ENCODE results near the gene FGD6.
"Not testable (repeated sequence)": the region's sequence is repeated elsewhere in the genome, so short reads cannot be mapped to it uniquely, and the experiment has no call there.

The FGD6 gene

GRCh38 chr12:95241761-95242506 is 24.7 kb upstream of the FGD6 start:
- Mint-ChIP-seq H3K9me3 (no peaks in the 10 kb centered on the region), H3K4me1 (ENCODE audit: low read depth) (peaks cover 17% of the 10 kb centered on the region), H3K27me3 (ENCODE audit: low read depth) (no peaks in the 10 kb centered on the region), H3K27ac (no peak overlapping the region), H3K4me3 (no peak overlapping the region), H3K36me3 (ENCODE audit: low read depth) (peaks cover 2% of the 10 kb centered on the region)
- no peak for DNase-seq (ENCODE audit: low spot score)

DNA sequence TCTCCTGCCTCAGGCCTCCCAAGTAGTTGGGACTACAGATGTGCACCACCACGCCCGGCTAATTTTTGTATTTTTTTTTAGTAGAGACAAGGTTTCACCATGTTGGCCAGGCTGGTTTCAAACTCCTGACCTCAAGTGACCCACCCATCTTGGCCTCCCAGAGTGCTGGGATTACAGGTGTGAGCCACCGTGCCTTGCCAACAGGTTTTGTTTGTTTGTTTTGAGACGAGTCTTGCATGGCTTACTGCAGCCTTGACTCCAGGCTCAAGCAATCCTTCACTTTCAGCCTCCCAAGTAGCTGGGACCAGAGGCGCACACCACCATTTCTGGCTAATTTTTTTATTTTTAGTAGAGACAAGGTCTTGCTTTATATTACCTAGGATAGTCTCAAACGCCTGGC is 23.9 kb upstream of the FGD6 start:
- DNase-seq (ENCODE audit: low spot score); H3K36me3 Mint-ChIP-seq (ENCODE audit: low read depth); H3K27ac Mint-ChIP-seq; H3K4me3 Mint-ChIP-seq; H3K9me3 Mint-ChIP-seq; H3K27me3 Mint-ChIP-seq (ENCODE audit: low read depth): not testable (repeated sequence)
- peaks cover 15% of the 10 kb centered on the region for H3K4me1 Mint-ChIP-seq (ENCODE audit: low read depth)

GRCh38 chr12:95240556-95240955 is 23.3 kb upstream of the FGD6 start:
- no peak for DNase-seq (ENCODE audit: low spot score)
- Mint-ChIP-seq H3K27ac (no peak overlapping the region), H3K9me3 (no peaks in the 10 kb centered on the region), H3K36me3 (ENCODE audit: low read depth) (peaks cover 5% of the 10 kb centered on the region), H3K27me3 (ENCODE audit: low read depth) (no peaks in the 10 kb centered on the region), H3K4me3 (no peak overlapping the region), H3K4me1 (ENCODE audit: low read depth) (peaks cover 14% of the 10 kb centered on the region)

DNA sequence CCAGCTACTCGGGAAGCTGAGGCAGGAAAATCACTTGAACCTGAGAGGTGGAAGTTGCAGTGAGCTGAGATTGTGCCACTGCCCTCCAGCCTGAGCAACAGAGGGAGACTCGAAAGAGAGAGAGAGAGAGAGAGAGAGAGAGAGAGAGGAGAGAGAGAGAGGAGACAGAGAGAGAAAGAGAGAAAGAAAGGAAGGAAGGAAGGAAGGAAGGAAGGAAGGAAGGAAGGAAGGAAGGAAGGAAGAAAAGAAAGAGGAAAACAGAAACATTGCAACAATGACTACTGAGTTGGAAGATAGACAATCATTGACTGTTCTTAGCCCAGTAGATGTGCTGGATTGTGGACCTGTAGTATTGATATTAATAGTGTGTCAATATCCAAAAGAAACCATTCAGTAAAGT is 22.6 kb upstream of the FGD6 start:
- not testable (repeated sequence) for H3K4me3 Mint-ChIP-seq; DNase-seq (ENCODE audit: low spot score); H3K36me3 Mint-ChIP-seq (ENCODE audit: low read depth); H3K9me3 Mint-ChIP-seq; H3K27ac Mint-ChIP-seq; H3K27me3 Mint-ChIP-seq (ENCODE audit: low read depth)
- peaks cover 12% of the 10 kb centered on the region for H3K4me1 Mint-ChIP-seq (ENCODE audit: low read depth)

GRCh38 chr12:95239216-95239615 is 21.9 kb upstream of the FGD6 start:
- Mint-ChIP-seq H3K27ac (no peak overlapping the region), H3K4me1 (ENCODE audit: low read depth) (peaks cover 12% of the 10 kb centered on the region), H3K36me3 (ENCODE audit: low read depth) (peaks cover 8% of the 10 kb centered on the region), H3K27me3 (ENCODE audit: low read depth) (no peaks in the 10 kb centered on the region), H3K9me3 (no peaks in the 10 kb centered on the region), H3K4me3 (no peak overlapping the region)
- no peak for DNase-seq (ENCODE audit: low spot score)

- H3K27me3 Mint-ChIP-seq (ENCODE audit: low read depth) = no peaks in the 10 kb centered on the region
- H3K27ac Mint-ChIP-seq = no peak overlapping the region
- H3K9me3 Mint-ChIP-seq = no peaks in the 10 kb centered on the region
- peaks cover 8% of the 10 kb centered on the region for H3K36me3 Mint-ChIP-seq (ENCODE audit: low read depth)
- H3K4me3 Mint-ChIP-seq = no peak overlapping the region
- peaks cover 12% of the 10 kb centered on the region for H3K4me1 Mint-ChIP-seq (ENCODE audit: low read depth)
- DNase-seq (ENCODE audit: low spot score) = no peak
Observed at GRCh38 chr12:95238150-95238549, 20.9 kb upstream of the FGD6 start.

GRCh38 chr12:95237315-95237714 is 20.0 kb upstream of the FGD6 start:
- Mint-ChIP-seq H3K27ac (no peak overlapping the region), H3K9me3 (no peaks in the 10 kb centered on the region)

GRCh38 chr12:95235621-95236020 is 18.4 kb upstream of the FGD6 start:
- H3K36me3 Mint-ChIP-seq (ENCODE audit: low read depth); H3K9me3 Mint-ChIP-seq; DNase-seq (ENCODE audit: low spot score); H3K4me3 Mint-ChIP-seq; H3K27me3 Mint-ChIP-seq (ENCODE audit: low read depth); H3K27ac Mint-ChIP-seq: not testable (repeated sequence)
- peaks cover 14% of the 10 kb centered on the region for H3K4me1 Mint-ChIP-seq (ENCODE audit: low read depth)

More at GRCh38 chr12:95237315-95237714, 20.0 kb upstream of the FGD6 start:
- Mint-ChIP-seq H3K27me3 (ENCODE audit: low read depth) (no peaks in the 10 kb centered on the region), H3K4me1 (ENCODE audit: low read depth) (peaks cover 14% of the 10 kb centered on the region), H3K36me3 (ENCODE audit: low read depth) (peaks cover 8% of the 10 kb centered on the region), H3K4me3 (no peak overlapping the region)
- DNase-seq (ENCODE audit: low spot score) = no peak

DNA sequence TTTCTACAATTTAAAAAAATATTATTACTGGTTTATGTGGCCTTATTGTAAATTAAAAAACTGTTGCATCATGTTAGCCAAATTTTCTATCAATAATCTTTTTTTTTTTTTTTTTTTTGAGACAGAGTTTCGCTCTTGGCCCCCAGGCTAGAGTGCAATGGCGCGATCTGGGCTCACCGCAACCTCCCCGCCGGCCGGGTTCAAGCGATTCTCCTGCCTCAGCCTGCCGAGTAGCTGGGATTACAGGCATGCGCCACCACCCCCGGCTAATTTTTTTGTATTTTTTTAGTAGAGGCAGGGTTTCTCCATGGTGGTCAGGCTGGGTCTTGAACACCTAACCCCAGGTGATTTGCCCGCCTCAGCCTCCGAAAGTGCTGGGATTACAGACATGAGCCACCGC is 16.9 kb upstream of the FGD6 start:
- not testable (repeated sequence) for H3K27ac Mint-ChIP-seq; H3K4me3 Mint-ChIP-seq; H3K4me1 Mint-ChIP-seq (ENCODE audit: low read depth)

DNA sequence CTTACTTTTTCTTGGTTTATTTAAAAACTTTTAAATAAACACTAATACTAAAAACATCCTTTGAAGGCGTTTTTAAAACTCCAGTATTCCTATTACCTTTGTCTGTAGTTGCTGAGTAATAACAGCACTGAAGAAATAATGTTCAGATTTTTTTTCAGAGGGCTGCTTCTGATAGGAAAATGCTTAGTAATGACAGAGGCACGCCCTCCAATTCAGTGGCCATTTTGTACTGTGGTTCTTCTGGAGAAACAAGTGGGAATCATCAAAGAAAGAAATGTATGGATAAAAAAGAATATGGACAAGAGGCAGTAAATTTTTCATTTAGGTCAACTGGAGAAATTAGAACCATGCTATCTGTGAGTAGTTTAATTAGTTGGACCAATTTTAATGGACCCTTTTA is 13.9 kb upstream of the FGD6 start:
- peaks cover 5% of the 10 kb centered on the region for H3K4me1 Mint-ChIP-seq (ENCODE audit: low read depth)
- no peaks in the 10 kb centered on the region for H3K9me3 Mint-ChIP-seq
- H3K4me3 Mint-ChIP-seq = no peak overlapping the region
- H3K36me3 Mint-ChIP-seq (ENCODE audit: low read depth) = peaks cover 7% of the 10 kb centered on the region
- H3K27me3 Mint-ChIP-seq (ENCODE audit: low read depth) = no peaks in the 10 kb centered on the region
- DNase-seq (ENCODE audit: low spot score) = no peak
- no peak overlapping the region for H3K27ac Mint-ChIP-seq

More for the DNA sequence above, 16.9 kb upstream of the FGD6 start:
- H3K9me3 Mint-ChIP-seq; H3K27me3 Mint-ChIP-seq (ENCODE audit: low read depth); DNase-seq (ENCODE audit: low spot score); H3K36me3 Mint-ChIP-seq (ENCODE audit: low read depth): not testable (repeated sequence)

GRCh38 chr12:95230313-95230712 is 13.0 kb upstream of the FGD6 start:
- Mint-ChIP-seq H3K9me3 (no peaks in the 10 kb centered on the region), H3K36me3 (ENCODE audit: low read depth) (peaks cover 6% of the 10 kb centered on the region), H3K27me3 (ENCODE audit: low read depth) (no peaks in the 10 kb centered on the region), H3K27ac (no peak overlapping the region), H3K4me1 (ENCODE audit: low read depth) (peaks cover 5% of the 10 kb centered on the region), H3K4me3 (no peak overlapping the region)
- no peak for DNase-seq (ENCODE audit: low spot score)

DNA sequence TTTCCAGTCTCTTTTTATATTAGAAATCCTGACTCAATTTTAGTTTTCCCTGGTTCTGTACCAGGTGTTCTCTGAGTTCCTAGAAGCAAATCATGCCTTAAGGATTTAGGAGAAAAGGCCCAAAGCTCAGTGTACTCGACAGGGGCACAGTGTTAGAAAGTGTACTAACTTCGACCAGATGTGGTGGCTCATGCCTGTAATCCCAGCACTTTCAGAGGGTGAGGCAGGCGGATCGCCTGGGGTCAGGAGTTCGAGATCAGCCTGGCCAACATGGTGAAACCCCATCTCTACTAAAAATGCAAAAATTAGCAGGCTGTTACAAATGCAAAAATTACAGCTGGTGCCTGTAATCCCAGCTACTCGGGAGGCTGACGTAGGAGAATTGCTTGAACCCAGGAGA is 12.4 kb upstream of the FGD6 start:
- no peak overlapping the region for H3K27ac Mint-ChIP-seq
- no peaks in the 10 kb centered on the region for H3K9me3 Mint-ChIP-seq
- H3K36me3 Mint-ChIP-seq (ENCODE audit: low read depth) = peaks cover 9% of the 10 kb centered on the region
- peaks cover 5% of the 10 kb centered on the region for H3K4me1 Mint-ChIP-seq (ENCODE audit: low read depth)
- no peaks in the 10 kb centered on the region for H3K27me3 Mint-ChIP-seq (ENCODE audit: low read depth)
- DNase-seq (ENCODE audit: low spot score) = no peak
- no peak overlapping the region for H3K4me3 Mint-ChIP-seq

GRCh38 chr12:95228617-95229016 is 11.3 kb upstream of the FGD6 start:
- Mint-ChIP-seq H3K27me3 (ENCODE audit: low read depth) (no peaks in the 10 kb centered on the region), H3K27ac (no peak overlapping the region), H3K4me3 (no peak overlapping the region), H3K9me3 (no peaks in the 10 kb centered on the region), H3K4me1 (ENCODE audit: low read depth) (peaks cover 5% of the 10 kb centered on the region), H3K36me3 (ENCODE audit: low read depth) (peaks cover 11% of the 10 kb centered on the region)
- DNase-seq (ENCODE audit: low spot score) = no peak

GRCh38 chr12:95227818-95228356 is 10.6 kb upstream of the FGD6 start:
- no peak for DNase-seq (ENCODE audit: low spot score)
- Mint-ChIP-seq H3K27ac (no peak overlapping the region), H3K27me3 (ENCODE audit: low read depth) (no peaks in the 10 kb centered on the region), H3K4me1 (ENCODE audit: low read depth) (peaks cover 5% of the 10 kb centered on the region), H3K36me3 (ENCODE audit: low read depth) (peaks cover 11% of the 10 kb centered on the region), H3K4me3 (no peak overlapping the region), H3K9me3 (no peaks in the 10 kb centered on the region)

Data from T-helper 2 cell treated with Interferon-gamma antibody and Interleukin-4, amounts not matched to agents 5 μg/mL and 100 μg/mL, for 36 hours (primary cell).